K562 (cell line): Measurements from ENCODE around the gene TRIM13. TPM values are rescaled to one million over a fixed set of nuclear protein-coding genes. Genes with fewer than 3 reads are reported as not detected.
A peak's percentile ranks its signal among the peaks of the same experiment; 100 is the strongest.

Source experiments
- ARID3B ChIP-seq: fragments of 250-450 bp; sonication (Bioruptor Pico); IDR thresholded peaks from 2 replicates; pipeline ENCODE4 v1.4.0; 2020; ENCODE audit warnings: borderline replicate concordance
- CXXC5 ChIP-seq: fragments of 250-450 bp; sonication (Bioruptor Pico); IDR thresholded peaks from 2 replicates; pipeline ENCODE4 v1.8.0; 2022; ENCODE audit warnings: inconsistent platforms, mild to moderate bottlenecking, moderate library complexity
- ETS1 ChIP-seq: conservative IDR thresholded peaks from 2 replicates; pipeline ENCODE4 v1.6.1; 2011; ENCODE audit warnings: low read depth, mild to moderate bottlenecking, low read length; ENCODE audit not compliant: control insufficient read depth
- ETV5 ChIP-seq: sonication (generic); formaldehyde crosslinking; IDR thresholded peaks from 2 replicates; pipeline ENCODE4 v1.4.0; 2020; ENCODE audit warnings: low read depth, mild to moderate bottlenecking, missing genetic modification reagents
- EZH2 ChIP-seq: IDR thresholded peaks from 2 replicates; pipeline ENCODE4 v1.6.1; 2012; ENCODE audit warnings: low read depth, mild to moderate bottlenecking, inconsistent platforms, low read length, borderline replicate concordance
- FOXA1 ChIP-seq: fragments of 450-650 bp; IDR thresholded peaks from 2 replicates; pipeline ENCODE4 v1.6.1; 2016; ENCODE audit warnings: mild to moderate bottlenecking, borderline replicate concordance
- KDM1A ChIP-seq, 2 experiments: fragments of 450-650 bp; IDR thresholded peaks; 2 replicates each; pipeline ENCODE4 v1.6.1; 2016; ENCODE audit warnings: mild to moderate bottlenecking in 2 of 2
- NR2C1 ChIP-seq, 2 experiments: fragments of 450-650 bp; IDR thresholded peaks; 2 replicates each; pipeline ENCODE4 v1.6.1; 2017; ENCODE audit warnings: mild to moderate bottlenecking in 2 of 2, antibody characterized with exemption in 1 of 2, inconsistent platforms in 1 of 2, missing compliant biosample characterization in 1 of 2, missing genetic modification characterization in 1 of 2
- POLR2H ChIP-seq: IDR thresholded peaks from 2 replicates; pipeline ENCODE4 v1.6.1; 2016; ENCODE audit warnings: missing genetic modification characterization, low read depth, mild to moderate bottlenecking, control low read depth, missing compliant biosample characterization, moderate library complexity
- RB1 ChIP-seq: fragments of 450-650 bp; IDR thresholded peaks from 2 replicates; pipeline ENCODE4 v1.6.1; 2017; ENCODE audit warnings: low read depth, mild to moderate bottlenecking
- RBFOX2 ChIP-seq: fragments of 200-400 bp; formaldehyde crosslinking; IDR thresholded peaks from 2 replicates; pipeline ENCODE4 v1.6.1; 2017; ENCODE audit warnings: low read depth, mild to moderate bottlenecking, low read length, moderate library complexity
- RCOR1 ChIP-seq, 2 experiments: IDR thresholded peaks; 2 replicates each; pipeline ENCODE4 v1.6.1; 2012; ENCODE audit warnings: low read depth in 2 of 2, low read length in 2 of 2, borderline replicate concordance in 1 of 2, improper control_type of control experiment in 1 of 2
- RNF2 ChIP-seq: sonication (generic); IDR thresholded peaks from 2 replicates; pipeline ENCODE4 v1.6.1; 2016
- TFAP4 ChIP-seq: sonication (generic); formaldehyde crosslinking; IDR thresholded peaks from 2 replicates; pipeline ENCODE4 v1.8.0; 2022; ENCODE audit warnings: missing genetic modification reagents, mild to moderate bottlenecking, moderate library complexity, borderline replicate concordance
- THAP12 ChIP-seq: fragments of 250-450 bp; sonication (Bioruptor Pico); IDR thresholded peaks from 2 replicates; pipeline ENCODE4 v1.9.0; 2021; ENCODE audit warnings: mild to moderate bottlenecking, inconsistent platforms
- ZNF184 ChIP-seq: sonication (generic); formaldehyde crosslinking; IDR thresholded peaks from 2 replicates; pipeline ENCODE4 v1.5.0; 2020; ENCODE audit warnings: missing genetic modification reagents
- ZNF224 ChIP-seq: sonication (generic); formaldehyde crosslinking; IDR thresholded peaks from 2 replicates; pipeline ENCODE4 v1.8.0; 2022; ENCODE audit warnings: mild to moderate bottlenecking, missing genetic modification reagents
- ZNF444 ChIP-seq: fragments of 250-450 bp; sonication (Bioruptor Pico); IDR thresholded peaks from 2 replicates; pipeline ENCODE4 v1.4.0; 2020; ENCODE audit warnings: mild to moderate bottlenecking, moderate library complexity
- ZNF717 ChIP-seq: fragments of 250-450 bp; sonication (Bioruptor Pico); IDR thresholded peaks from 2 replicates; pipeline ENCODE4 v1.5.0; 2021
- ZSCAN32 ChIP-seq: fragments of 450-650 bp; formaldehyde crosslinking; IDR thresholded peaks from 2 replicates; pipeline ENCODE4 v1.4.0; 2020; ENCODE audit warnings: mild to moderate bottlenecking, moderate library complexity
- polyA plus RNA-seq, 8 experiments: library from polyadenylated mRNA; depleted of rRNA in 4 of 8; stranded (reverse) in 5 of 8; unstranded in 3 of 8; fragments of >200 nt; fragmentation: Nextera tagmentation in 2 of 8; fragmentation: Illumina TruSeq in 1 of 8; extraction: Ambion mirVana in 2 of 8; extraction: Trizol in 1 of 8; gene quantifications; 2 replicates each; pipeline versions ENCODE4 v1.2.1 to v1.2.3, GENCODE V29; 2011 to 2014; ENCODE audit warnings: inconsistent platforms in 1 of 8, missing spikeins in 1 of 8
- total RNA-seq, 7 experiments: library from RNA; depleted of rRNA in 6 of 7; stranded (reverse); fragments of >200 nt in 6 of 7; fragmentation: Illumina TruSeq in 2 of 7; extraction: Trizol in 2 of 7; gene quantifications; 2 replicates each; pipeline versions ENCODE4 v1.2.1 to v1.2.3, GENCODE V29; 2011 to 2021; ENCODE audit warnings: low replicate concordance in 1 of 7

The TRIM13 gene
- total and polyA plus RNA-seq, 9 of the 15 experiments (the other 6 are each of a cell fraction or from before 2014, with no cell fraction given) = 12.1 to 30.6 (median 17.8) TPM

- no peak for TF ChIP-seq FOXA1
- TF ChIP-seq EZH2 = no peak
- no peak for TF ChIP-seq ZSCAN32 (CRISPR knock-in tag)
- TF ChIP-seq TFAP4 (CRISPR knock-in tag) = no peak
- TF ChIP-seq NR2C1 (IDR thresholded peaks at IDR 0.05) = no peak
- no peak for TF ChIP-seq NR2C1 (tag; IDR thresholded peaks at IDR 0.05)
- TF ChIP-seq POLR2H (tag) = peak; percentile 85
- TF ChIP-seq ZNF184 (CRISPR knock-in tag) = no peak
- peak; percentile 47; the same call in 1 of the 2 replicates for TF ChIP-seq ZNF444 (CRISPR knock-in tag)
- no peak for TF ChIP-seq RNF2
- no peak for TF ChIP-seq ARID3B (CRISPR knock-in tag)
- TF ChIP-seq CXXC5 = peak; percentile 82
- TF ChIP-seq THAP12 (CRISPR knock-in tag) = no peak
- 0 out of 4 replicates have a peak, but pooled peaks of 1 of the 2 experiments have one; percentile 22 for TF ChIP-seq RCOR1 (IDR thresholded peaks at IDR 0.05; ENCODE audit: borderline replicate concordance in 1 of 2, low read depth in 2 of 2, low read length in 2 of 2)
- peak; percentile 89 for TF ChIP-seq RBFOX2
- peak in 1 of 2 experiments; percentile 45; a peak in 2 of 4 replicates for TF ChIP-seq KDM1A (IDR thresholded peaks at IDR 0.05)
- peak; percentile 70 for TF ChIP-seq ETV5 (CRISPR knock-in tag)
- TF ChIP-seq ZNF224 (CRISPR knock-in tag) = no peak
- peak; percentile 66; the same call in 1 of the 2 replicates for TF ChIP-seq RB1
- 0 out of 2 replicates have a peak, but pooled peaks have one; percentile 40 for TF ChIP-seq ETS1
- TF ChIP-seq ZNF717 (CRISPR knock-in tag) = no peak
These were observed 504 bp upstream of the TRIM13 start (continued) for GRCh38 chr13:49996161-49996915.
